NCI-H82 treated with DMSO at 0.1 percent for 48 hours (cell line): Measurements from ENCODE around the gene MAP3K13.

Source experiments
- DNase-seq: peaks from one replicate; lab custom pipeline; 2025; ENCODE audit not compliant: unreplicated experiment; lab: John Stamatoyannopoulos, UW

The MAP3K13 gene

GRCh38 chr3:185362850-185363661, at the start of gene MAP3K13:
Gene MAP3K13 (plus strand): TSS chr3:185363136. CDS start chr3:185428582, 65,446 bp downstream.
- peak; percentile 97 for DNase-seq

GRCh38 chr3:185313693-185314246, 49.2 kb upstream of the MAP3K13 start:
- DNase-seq = no peak

- no peak for DNase-seq
Observed at GRCh38 chr3:185316740-185317412, 46.1 kb upstream of the MAP3K13 start.

GRCh38 chr3:185317674-185318073, 45.3 kb upstream of the MAP3K13 start:
- DNase-seq = no peak

- no peak for DNase-seq
Observed at GRCh38 chr3:185318141-185318540, 44.8 kb upstream of the MAP3K13 start.

- no peak for DNase-seq
Observed at GRCh38 chr3:185319801-185320200, 43.1 kb upstream of the MAP3K13 start.

- DNase-seq = no peak
Observed at GRCh38 chr3:185320949-185321348, 42.0 kb upstream of the MAP3K13 start.

GRCh38 chr3:185322101-185322719, 40.7 kb upstream of the MAP3K13 start:
- DNase-seq = no peak

- no peak for DNase-seq
Observed at GRCh38 chr3:185325946-185326791, 36.8 kb upstream of the MAP3K13 start.

GRCh38 chr3:185327062-185327461, 35.9 kb upstream of the MAP3K13 start:
- DNase-seq = no peak

- DNase-seq = no peak
Observed at GRCh38 chr3:185328324-185329004, 34.5 kb upstream of the MAP3K13 start.

- DNase-seq = no peak
Observed at GRCh38 chr3:185330238-185330637, 32.7 kb upstream of the MAP3K13 start.

GRCh38 chr3:185330644-185331043, 32.3 kb upstream of the MAP3K13 start:
- no peak for DNase-seq

GRCh38 chr3:185332026-185332735, 30.8 kb upstream of the MAP3K13 start:
- DNase-seq = no peak

GRCh38 chr3:185335799-185336198, 27.1 kb upstream of the MAP3K13 start:
- DNase-seq = no peak

- DNase-seq = peak; percentile 58
Observed at GRCh38 chr3:185337231-185337816, 25.6 kb upstream of the MAP3K13 start.

- no peak for DNase-seq
Observed at GRCh38 chr3:185339945-185340344, 23.0 kb upstream of the MAP3K13 start.

GRCh38 chr3:185340751-185341150, 22.2 kb upstream of the MAP3K13 start:
- no peak for DNase-seq
